NCI-H2227 (cell line): ENCODE results near the gene CIT.
A peak's percentile ranks its signal among the peaks of the same experiment; 100 is the strongest.
"Not testable (repeated sequence)": the region's sequence is repeated elsewhere in the genome, so short reads cannot be mapped to it uniquely, and the experiment has no call there.

Source experiments
- DNase-seq: peaks from one replicate; lab custom pipeline; 2025; ENCODE audit not compliant: unreplicated experiment; lab: John Stamatoyannopoulos, UW

CIT gene, protein sequence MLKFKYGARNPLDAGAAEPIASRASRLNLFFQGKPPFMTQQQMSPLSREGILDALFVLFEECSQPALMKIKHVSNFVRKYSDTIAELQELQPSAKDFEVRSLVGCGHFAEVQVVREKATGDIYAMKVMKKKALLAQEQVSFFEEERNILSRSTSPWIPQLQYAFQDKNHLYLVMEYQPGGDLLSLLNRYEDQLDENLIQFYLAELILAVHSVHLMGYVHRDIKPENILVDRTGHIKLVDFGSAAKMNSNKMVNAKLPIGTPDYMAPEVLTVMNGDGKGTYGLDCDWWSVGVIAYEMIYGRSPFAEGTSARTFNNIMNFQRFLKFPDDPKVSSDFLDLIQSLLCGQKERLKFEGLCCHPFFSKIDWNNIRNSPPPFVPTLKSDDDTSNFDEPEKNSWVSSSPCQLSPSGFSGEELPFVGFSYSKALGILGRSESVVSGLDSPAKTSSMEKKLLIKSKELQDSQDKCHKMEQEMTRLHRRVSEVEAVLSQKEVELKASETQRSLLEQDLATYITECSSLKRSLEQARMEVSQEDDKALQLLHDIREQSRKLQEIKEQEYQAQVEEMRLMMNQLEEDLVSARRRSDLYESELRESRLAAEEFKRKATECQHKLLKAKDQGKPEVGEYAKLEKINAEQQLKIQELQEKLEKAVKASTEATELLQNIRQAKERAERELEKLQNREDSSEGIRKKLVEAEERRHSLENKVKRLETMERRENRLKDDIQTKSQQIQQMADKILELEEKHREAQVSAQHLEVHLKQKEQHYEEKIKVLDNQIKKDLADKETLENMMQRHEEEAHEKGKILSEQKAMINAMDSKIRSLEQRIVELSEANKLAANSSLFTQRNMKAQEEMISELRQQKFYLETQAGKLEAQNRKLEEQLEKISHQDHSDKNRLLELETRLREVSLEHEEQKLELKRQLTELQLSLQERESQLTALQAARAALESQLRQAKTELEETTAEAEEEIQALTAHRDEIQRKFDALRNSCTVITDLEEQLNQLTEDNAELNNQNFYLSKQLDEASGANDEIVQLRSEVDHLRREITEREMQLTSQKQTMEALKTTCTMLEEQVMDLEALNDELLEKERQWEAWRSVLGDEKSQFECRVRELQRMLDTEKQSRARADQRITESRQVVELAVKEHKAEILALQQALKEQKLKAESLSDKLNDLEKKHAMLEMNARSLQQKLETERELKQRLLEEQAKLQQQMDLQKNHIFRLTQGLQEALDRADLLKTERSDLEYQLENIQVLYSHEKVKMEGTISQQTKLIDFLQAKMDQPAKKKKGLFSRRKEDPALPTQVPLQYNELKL (N-terminal part only)

DNA sequence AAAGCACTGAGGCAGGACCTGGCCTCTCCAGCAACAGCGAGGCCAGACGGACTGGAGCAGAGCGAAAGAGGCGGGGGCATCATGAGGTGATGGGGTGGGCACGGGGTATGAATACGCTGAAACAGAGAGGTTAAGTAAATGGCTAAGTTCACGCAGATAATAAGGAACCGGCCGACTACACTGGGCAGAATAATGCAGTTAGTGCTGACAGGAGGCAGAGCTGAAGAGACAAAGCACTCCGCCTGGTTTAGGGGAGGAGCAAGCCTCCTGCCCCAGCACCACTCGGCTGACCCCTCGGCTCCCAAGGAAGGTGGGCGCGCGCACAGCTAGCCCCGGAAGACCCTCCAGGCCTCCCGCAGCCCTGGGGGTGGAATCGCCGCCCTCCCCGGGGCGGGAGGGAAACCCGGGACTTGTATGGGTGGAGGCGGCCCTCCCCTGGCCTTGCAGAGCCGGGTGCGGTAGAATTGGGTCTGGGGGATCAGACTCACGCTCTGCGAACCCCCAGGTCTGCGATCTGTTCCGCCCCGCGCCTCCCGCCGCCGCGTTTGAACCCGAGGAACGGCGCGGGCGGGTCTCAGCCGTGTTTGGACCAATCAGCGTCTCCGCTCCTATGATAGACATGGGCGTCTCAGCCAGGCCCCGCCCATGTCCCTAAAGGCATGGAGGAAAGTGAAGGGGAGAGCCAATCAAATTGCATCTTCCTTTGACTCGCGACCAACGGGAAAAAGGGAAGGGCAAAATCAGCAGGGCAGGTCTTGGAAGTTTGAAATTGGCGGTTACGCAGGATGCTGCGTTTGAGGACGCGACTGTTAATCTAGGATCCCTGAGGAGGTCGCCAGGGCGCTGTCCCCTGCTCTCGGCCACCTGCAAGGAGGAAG lies at the start of gene CIT:
Gene CIT, minus strand, starts transcription at position 560 of the 878 bp plus-strand sequence. CDS start 1,152 bp downstream, outside the sequence.
- peak; percentile 97 for DNase-seq

DNA sequence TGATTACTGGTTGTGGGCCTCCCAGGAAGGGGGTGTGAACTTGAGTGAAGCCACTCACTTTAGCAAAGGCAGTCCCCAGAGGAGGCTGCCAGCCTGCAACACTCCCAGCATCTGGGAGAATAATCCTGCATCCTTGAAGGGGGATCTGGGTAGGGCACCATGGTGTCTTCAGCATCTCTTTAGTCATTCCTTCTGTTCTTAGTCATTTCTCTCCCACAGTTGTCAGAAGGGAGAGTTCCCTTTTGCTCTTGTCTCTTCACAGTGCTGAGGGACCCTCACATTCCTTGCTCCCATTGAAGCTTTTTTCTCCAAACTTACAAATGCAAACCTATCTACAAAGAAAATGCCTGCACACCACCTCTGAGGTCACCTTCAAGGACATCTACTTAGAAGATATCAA lies 48.1 kb upstream of the CIT start:
- no peak for DNase-seq

DNA sequence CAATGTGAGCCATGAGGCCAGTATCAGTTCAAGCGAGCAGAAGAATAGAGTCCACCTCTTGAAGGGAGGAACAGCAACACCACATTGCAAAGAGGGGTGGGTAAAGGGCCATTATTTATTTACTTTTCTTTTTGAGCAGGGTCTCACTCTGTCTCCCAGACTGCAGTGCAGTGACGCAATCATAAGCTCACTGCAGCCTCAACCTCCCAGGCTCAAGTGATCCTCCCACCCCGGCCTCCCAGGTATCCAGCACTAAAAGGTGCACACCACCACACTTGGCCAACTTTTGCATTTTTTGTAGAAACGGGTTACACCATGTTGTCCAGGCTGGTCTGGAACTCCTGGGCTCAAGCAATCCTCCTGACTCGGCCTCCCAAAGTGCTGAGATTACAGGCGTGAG lies 42.9 kb upstream of the CIT start:
- no peak for DNase-seq

DNA sequence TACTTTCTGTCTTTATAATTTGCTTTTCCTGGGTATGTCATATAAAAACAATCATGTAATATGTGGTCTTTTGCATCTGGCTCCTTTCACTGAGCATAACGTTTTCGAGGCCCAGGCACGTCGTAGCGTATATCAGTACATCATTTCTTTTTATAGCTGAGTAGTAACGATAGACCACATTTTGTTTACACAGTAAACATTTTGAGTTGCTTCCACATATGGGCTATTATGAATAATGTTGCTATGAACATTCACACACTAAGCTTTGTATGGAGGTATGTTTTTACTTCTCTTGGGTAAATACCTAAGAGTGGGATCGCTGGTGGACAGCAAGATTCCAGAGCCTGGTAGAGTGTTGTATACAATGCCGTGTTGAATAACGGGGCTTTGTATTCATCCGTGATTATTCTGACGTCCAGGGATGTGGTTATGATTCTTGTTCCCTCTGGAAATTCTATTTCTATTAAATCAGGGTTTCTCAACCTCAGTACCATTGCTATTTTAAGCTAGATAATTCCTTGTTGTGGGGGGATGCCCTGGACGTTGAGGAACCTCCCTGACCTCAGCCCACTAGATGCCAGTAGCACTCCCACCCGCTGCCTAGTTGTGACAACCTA lies 38.9 kb upstream of the CIT start:
- no peak for DNase-seq

DNA sequence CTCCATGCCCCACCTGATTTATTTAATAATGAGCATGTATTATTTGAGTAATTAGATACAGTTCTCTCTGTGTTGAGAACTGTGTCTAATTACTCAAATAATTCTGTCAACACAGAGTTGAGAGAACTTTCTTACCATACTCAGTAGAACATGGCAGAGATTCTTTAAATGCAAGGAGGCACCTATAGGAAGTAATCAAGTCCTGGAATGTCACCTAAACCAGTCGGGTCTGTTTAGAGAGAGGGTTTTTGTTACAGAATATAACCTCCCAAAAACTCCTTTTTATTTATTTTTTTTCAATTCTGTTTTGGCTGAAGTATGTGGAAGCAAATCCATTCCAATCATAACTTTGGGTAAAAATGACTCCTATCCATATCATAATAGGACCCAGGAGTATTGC lies 37.5 kb upstream of the CIT start:
- DNase-seq, result no peak

DNA sequence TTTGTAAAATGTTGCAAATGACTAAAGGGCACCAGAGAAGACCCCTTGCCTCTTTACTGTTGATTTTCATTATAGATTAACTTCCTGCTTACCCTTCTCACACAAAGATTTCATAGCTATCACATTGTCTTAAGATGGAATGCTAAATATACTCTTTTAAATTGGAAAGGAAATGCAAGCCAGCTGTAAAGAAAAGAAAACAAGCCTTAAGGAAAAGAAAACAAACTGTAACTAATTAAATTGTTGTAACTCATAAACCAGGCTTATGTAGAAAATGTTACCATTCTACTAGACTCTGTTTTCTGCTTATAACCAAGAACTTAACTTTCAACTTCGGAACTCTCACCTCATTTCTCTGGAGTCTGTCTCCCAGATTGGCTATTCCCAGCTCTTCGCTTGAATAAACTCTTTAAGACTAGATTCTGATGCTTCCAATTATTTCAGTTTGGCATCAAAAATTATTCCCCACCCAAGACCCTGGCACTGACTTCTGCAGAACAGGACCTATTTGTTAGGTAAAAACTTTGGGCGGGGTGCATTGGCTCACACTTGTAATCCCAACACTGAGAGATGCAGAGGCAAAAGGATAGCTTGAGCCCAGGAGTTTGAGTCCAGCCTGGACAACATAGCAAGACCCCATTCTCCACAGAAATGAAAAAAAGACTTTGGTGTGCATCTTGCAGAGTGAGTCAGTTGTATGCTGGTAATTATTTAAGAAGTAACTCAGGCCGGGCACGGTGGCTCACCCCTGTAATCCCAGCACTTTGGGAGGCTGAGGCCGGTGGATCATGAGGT lies 36.6 kb upstream of the CIT start:
- DNase-seq, result no peak

DNA sequence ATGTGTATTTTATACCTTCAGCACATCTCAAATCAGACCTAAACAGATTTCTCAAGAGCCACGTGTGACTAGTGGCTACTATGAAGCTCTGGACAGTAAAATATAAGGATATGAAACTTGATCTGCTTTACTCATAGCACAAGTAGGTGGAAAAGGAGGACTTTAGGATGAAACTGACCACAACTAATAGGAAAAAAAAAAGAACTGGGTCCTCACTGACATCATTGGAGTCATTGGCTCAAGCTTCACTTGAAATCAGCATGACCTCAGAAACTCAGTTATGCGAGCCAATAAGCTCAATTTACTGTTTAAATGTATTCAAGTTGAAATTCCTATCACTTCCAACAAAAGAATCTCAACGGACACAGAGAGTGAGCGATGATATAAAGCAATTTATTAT lies 34.1 kb upstream of the CIT start:
- DNase-seq, result no peak

DNA sequence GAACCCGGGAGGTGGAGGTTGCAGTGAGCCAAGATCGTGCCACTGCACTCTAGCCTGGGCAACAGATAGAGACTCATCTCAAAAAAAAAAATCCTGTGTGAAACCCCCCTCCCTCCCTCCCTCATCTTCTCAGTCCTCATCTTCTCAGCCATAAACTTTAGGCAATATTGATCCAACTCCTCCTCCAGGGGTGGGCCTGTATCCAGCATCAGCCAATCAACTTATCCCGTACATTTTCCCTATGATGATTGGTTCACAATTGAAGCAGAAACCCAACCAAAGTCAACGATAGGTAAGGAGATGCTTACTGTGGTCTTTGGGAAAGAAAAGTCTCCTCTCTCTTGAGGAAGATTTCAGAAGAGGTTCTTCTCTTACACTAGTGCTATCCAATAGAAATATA lies 33.5 kb upstream of the CIT start:
- DNase-seq, result no peak

DNA sequence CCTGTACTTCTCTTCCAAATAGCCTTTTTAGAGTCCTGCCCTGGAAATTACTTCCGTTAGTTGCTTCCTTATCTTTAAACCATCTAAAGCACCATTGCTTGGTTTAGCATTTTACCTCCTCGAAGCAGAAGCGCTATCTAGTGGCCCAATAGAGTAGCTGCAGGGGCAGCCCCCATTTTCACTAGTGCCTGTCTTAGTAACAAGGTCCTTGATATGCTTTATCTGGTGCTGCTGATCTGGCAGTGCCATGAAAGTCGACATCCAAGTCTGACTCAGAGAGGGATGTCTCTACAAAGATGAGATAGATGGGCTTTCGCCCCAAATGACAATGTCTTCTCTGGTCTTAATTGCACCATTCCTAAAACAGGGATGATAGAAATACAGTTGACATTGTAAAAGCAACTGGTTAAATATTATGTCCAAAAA lies 25.0 kb upstream of the CIT start:
- peak; percentile 73 for DNase-seq

DNA sequence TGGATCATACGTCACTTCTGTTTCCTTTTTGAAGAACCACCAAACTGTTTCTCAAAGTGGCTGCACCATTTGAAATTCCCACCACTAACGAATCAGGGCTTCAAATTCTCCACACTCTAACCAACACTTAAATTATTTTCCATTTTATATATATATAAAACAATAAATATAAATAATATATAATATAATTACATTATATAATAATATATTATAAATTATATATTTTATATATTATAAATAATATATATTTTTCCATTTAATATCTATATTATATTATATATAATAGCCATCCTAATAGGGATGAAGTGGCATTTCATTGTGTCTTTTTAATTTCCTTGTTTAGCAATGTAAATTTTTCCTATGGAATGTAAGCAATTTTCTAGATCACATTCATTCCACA lies 24.6 kb upstream of the CIT start:
- no peak for DNase-seq

DNA sequence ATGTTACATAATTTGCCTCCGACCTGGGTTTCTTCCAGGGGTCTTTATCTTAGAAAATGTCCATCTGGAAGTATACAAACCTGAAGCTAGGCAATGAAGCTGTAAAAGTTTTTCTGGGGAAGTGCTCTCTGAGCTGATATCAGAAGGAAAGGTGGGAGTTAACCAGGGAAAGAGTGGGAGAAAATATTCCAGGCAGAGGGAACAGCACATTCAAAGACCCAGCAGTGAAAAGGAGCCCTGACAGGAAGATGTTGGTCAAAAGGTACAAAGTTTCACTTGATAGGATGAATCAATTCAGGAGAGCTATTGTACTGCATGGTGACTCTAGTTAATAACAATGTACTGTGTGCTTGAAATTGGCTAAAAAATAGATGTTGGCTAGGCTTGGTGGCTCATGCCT lies 17.8 kb upstream of the CIT start:
- no peak for DNase-seq

DNA sequence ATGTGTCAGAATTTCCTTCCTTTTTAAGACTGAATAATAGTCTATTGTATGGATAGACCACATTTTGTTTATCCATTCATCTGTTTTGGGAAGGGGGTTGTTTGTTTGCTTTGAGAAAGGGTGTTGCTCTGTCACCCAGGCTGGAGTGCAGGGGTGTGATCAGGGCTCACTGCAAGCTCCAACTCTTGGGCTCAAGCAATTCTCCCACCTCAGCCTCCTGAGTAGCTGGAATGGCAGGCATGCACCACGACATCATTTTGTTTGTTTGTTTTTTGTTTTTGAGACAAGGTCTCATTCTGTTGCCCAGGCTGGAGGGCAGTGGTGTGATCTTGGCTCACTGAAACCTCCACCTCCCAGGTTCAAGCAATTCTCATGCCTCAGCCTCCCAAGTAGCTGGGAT lies 15.5 kb upstream of the CIT start:
- not testable (repeated sequence) for DNase-seq

DNA sequence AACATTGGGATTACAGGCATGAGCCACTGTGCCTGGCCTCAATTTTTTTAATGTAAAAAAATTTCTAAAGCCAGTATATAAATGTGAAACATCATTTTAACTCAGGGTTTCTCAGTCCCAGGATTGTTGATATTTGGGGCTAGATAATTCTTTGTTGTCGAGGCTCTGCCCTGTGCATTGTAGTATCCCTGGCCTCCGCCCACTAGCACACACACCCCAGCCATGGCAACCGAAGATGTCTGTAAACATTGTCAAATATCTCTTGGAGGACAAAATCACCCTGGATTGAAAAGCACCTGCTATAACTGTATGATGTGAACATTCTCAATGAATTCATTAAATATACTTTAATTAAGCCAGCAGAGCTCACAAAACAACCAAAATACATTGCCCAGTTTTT lies 8.4 kb upstream of the CIT start:
- peak; percentile 18 for DNase-seq

DNA sequence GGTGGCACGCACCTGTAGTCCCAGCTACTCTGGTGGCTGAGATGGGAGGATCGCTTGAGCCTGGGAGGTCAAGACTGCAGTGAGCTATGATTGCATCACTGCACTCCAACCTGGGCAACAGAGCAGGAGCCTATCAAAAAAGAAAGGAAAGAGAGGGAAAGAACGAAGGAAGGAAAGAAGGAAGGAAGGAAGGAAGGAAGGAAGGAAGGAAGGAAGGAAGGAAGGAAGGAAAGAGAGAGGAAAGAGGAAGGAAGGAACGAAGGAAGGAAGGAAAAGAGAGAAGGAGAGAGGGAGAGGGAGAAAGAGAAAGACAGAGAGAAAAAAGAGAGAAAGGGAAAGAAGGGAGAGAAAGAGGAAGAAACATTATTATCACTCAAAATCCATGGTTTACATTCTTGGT lies 6.7 kb upstream of the CIT start:
- not testable (repeated sequence) for DNase-seq

DNA sequence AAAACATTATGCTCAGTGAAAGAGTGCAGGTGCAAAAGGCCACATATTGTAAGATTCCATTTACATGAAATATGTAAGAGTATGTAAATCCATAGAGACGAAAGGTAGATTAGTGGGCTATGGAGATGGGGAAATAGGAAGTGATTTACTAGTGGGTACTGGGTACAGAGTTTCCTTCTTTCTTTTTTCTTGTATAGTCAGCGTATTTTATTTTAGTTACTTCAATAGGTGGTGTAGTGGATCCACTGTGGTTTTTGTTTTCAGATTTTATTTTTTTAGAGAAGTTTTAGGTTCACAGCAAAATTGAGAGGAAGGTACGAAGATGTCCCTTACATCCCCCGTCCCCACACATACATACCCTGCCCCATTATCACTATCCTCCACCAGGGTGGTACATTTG lies 6.1 kb upstream of the CIT start:
- no peak for DNase-seq

DNA sequence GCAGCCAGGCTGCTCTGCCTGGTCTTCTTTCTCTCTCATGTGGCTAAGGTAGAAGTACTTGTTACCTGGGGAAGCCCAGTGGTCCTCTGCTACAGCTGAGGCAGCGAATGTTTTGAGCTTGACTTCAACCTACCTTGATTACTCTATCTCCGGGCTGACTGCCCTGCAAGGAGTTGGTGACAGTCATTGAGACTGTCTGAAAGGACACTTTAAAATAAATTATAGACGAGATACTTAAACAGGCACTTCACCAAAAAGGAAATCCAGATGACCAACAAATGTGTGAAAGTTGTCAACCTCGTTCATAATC lies 474 bp upstream of the CIT start:
- DNase-seq, result no peak

DNA sequence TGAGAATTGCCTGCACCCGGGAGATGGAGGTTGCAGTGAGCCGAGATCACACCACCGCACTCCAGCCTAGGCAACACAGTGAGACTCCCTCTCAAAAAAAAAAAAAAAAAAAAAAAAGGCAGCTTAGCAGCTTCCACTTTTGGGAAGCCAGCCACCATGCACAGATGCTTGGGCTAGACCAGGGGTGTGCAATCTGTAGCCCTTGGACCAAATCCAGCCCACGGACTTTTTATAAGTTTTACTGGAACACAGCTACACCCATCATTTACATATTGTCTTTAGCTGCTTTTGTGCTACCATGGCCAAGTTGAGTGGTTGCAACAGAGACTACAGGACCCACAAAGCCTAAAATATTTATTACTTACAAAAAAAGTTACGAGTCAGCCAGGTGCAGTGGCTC lies 6.7 kb downstream of the CIT start:
- DNase-seq, result no peak

DNA sequence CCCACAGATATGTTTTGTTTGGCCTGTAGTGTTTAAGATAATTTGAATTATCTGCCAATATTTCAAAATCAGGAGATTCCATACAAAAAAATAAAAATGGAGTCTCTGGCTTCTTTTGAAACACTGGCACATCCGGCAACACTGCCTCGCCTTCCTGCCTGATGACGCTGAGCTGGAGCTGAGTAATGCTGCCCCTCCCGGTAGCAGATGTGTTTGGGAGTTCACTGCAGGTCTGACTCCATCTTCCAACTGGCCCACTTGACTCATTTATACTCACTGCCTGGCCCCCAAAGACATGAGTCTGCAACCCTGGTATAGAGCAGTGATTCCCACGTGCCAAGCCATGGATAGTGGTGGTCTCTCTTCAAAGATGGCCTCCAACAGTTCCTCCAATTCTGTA lies 7.4 kb downstream of the CIT start:
- DNase-seq, result no peak

DNA sequence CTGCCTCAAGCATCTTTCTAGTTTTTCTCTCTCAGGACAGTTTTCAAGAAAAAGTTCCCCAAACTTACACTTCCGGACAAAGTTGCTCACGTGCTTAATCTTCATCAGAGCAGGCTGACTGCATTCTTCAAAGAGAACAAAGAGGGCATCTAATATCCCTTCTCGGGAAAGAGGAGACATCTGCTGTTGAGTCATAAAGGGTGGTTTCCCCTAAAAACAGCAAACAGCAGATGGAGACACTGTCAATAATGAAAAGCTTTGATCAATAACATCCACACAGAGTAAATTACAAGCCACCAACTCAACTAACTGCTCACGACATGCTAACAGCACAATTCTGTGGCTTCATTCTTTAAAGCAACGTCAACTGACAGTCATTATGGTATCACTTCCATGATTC lies 8.1 kb downstream of the CIT start:
- no peak for DNase-seq
